Measurements from ENCODE around the gene HSD17B14. TPM values are rescaled to one million over a fixed set of nuclear protein-coding genes. Genes with fewer than 3 reads are reported as not detected.

Gene HSD17B14
- total and polyA plus RNA-seq, 9 of the 15 experiments (the other 6 are each of a cell fraction or from before 2014, with no cell fraction given) = 0.16 TPM; not detected in 8

GRCh38 chr19:48854103-48854502 lies 17.8 kb upstream of the HSD17B14 start (continued):
- TF ChIP-seq HMBOX1 (IDR thresholded peaks at IDR 0.05) (peak; percentile 12; the same call in 1 of the 2 replicates), NR2C2 (CRISPR knock-in tag; IDR thresholded peaks at IDR 0.05) (no peak), NR2C2 (tag; IDR thresholded peaks at IDR 0.05) (peak; percentile 74), ZBTB33 (CRISPR knock-in tag; IDR thresholded peaks at IDR 0.05) (0 out of 2 replicates have a peak, but pooled peaks have one; percentile 15), NFE2 (IDR thresholded peaks at IDR 0.05; ENCODE audit: low read depth) (0 out of 2 replicates have a peak, but pooled peaks have one; percentile 9), ZBTB7A (IDR thresholded peaks at IDR 0.05; ENCODE audit: borderline replicate concordance, control insufficient read depth, low read depth, low read length) (0 out of 2 replicates have a peak, but pooled peaks have one; percentile 33), MEIS2 (IDR thresholded peaks at IDR 0.05; ENCODE audit: partially characterized antibody) (peak; percentile 34), CBFA2T3 (IDR thresholded peaks at IDR 0.05) (peak; percentile 25; the same call in 1 of the 2 replicates)

All from K562 (cell line).